Cerebellar cortex (tissue), 1 donor: ENCODE results near the gene DHX32.
A peak's percentile ranks its signal among the peaks of the same experiment; 100 is the strongest.
"Not testable (repeated sequence)": the region's sequence is repeated elsewhere in the genome, so short reads cannot be mapped to it uniquely, and the experiment has no call there.

ENCODE experiments used
- DNase-seq: peaks from one replicate; pipeline ENCODE4 v3.0.0-alpha.2; 2015; ENCODE audit warnings: low spot score

DHX32 gene

GRCh38 chr10:125881192-125881591, at the start of gene DHX32:
Gene DHX32, minus strand, starts transcription at chr10:125881292. Its CDS starts 468 bp downstream, at chr10:125880824.
- DNase-seq: no peak

- DNase-seq: no peak
Measured at GRCh38 chr10:125929618-125930017, 48.5 kb upstream of the DHX32 start.

GRCh38 chr10:125928928-125929585, 48.0 kb upstream of the DHX32 start:
- DNase-seq: no peak

GRCh38 chr10:125927265-125927664, 46.2 kb upstream of the DHX32 start:
- not testable (repeated sequence) for DNase-seq

GRCh38 chr10:125926247-125926646, 45.2 kb upstream of the DHX32 start:
- no peak for DNase-seq

- no peak for DNase-seq
Measured at GRCh38 chr10:125925262-125925834, 44.3 kb upstream of the DHX32 start.

GRCh38 chr10:125921643-125922306, 40.7 kb upstream of the DHX32 start:
- not testable (repeated sequence) for DNase-seq

- DNase-seq: not testable (repeated sequence)
Measured at GRCh38 chr10:125917704-125918361, 36.7 kb upstream of the DHX32 start.

- DNase-seq: no peak
Measured at GRCh38 chr10:125916977-125917376, 35.9 kb upstream of the DHX32 start.

GRCh38 chr10:125913277-125913676, 32.2 kb upstream of the DHX32 start:
- DNase-seq: not testable (repeated sequence)

GRCh38 chr10:125911990-125912389, 30.9 kb upstream of the DHX32 start:
- DNase-seq: no peak

GRCh38 chr10:125911145-125911544, 30.1 kb upstream of the DHX32 start:
- no peak for DNase-seq

GRCh38 chr10:125909491-125909890, 28.4 kb upstream of the DHX32 start:
- not testable (repeated sequence) for DNase-seq

GRCh38 chr10:125908813-125909212, 27.7 kb upstream of the DHX32 start:
- not testable (repeated sequence) for DNase-seq

- not testable (repeated sequence) for DNase-seq
Measured at GRCh38 chr10:125907598-125907997, 26.5 kb upstream of the DHX32 start.

- DNase-seq: not testable (repeated sequence)
Measured at GRCh38 chr10:125905069-125905994, 24.2 kb upstream of the DHX32 start.

GRCh38 chr10:125903135-125903640, 22.1 kb upstream of the DHX32 start:
- not testable (repeated sequence) for DNase-seq

GRCh38 chr10:125900963-125901362, 19.9 kb upstream of the DHX32 start:
- DNase-seq: not testable (repeated sequence)

- DNase-seq: not testable (repeated sequence)
Measured at GRCh38 chr10:125897317-125897716, 16.2 kb upstream of the DHX32 start.

GRCh38 chr10:125896088-125896934, 15.2 kb upstream of the DHX32 start, which contains the start of gene FANK1:
Gene FANK1, plus strand, starts transcription at chr10:125896564. Its CDS starts 79 bp downstream, at chr10:125896643.
- DNase-seq: peak; percentile 84
